Measurements from ENCODE around the gene HNRNPH3. TPM values are rescaled to one million over a fixed set of nuclear protein-coding genes. Genes with fewer than 3 reads are reported as not detected.

Gene HNRNPH3
- total RNA-seq, 1 donor from 2014 or later: 199 TPM

- peaks cover 16% of the 10 kb centered on the region for H3K4me1 Mint-ChIP-seq (ENCODE audit: unreplicated experiment)
- H3K4me3 Mint-ChIP-seq: peak overlapping the region; percentile 49
- DNase-seq (ENCODE audit: extremely low spot score, unreplicated experiment): no peak
- H3K27ac Mint-ChIP-seq: peak overlapping the region; percentile 27
- TF ChIP-seq CTCF (conservative IDR thresholded peaks at IDR 0.05): no peak
- H3K9me3 Mint-ChIP-seq: no peaks in the 10 kb centered on the region
- peaks cover 4% of the 10 kb centered on the region for H3K36me3 Mint-ChIP-seq
- peaks cover 4% of the 10 kb centered on the region for H3K27me3 Mint-ChIP-seq
Measured at GRCh38 chr10:68327889-68328786, 3.7 kb upstream of the HNRNPH3 start.

GRCh38 chr10:68329506-68329861 lies 2.4 kb upstream of the HNRNPH3 start:
- peaks cover 12% of the 10 kb centered on the region for H3K36me3 Mint-ChIP-seq
- peak overlapping the region; percentile 23 for H3K4me3 Mint-ChIP-seq
- H3K9me3 Mint-ChIP-seq: no peaks in the 10 kb centered on the region
- H3K4me1 Mint-ChIP-seq (ENCODE audit: unreplicated experiment): peaks cover 17% of the 10 kb centered on the region
- H3K27me3 Mint-ChIP-seq: peaks cover 4% of the 10 kb centered on the region
- no peak for DNase-seq (ENCODE audit: extremely low spot score, unreplicated experiment)
- TF ChIP-seq CTCF (conservative IDR thresholded peaks at IDR 0.05): no peak
- peak overlapping the region; percentile 36 for H3K27ac Mint-ChIP-seq

- no peak for TF ChIP-seq CTCF (conservative IDR thresholded peaks at IDR 0.05)
- H3K27me3 Mint-ChIP-seq: peaks cover 4% of the 10 kb centered on the region
- H3K27ac Mint-ChIP-seq: peak overlapping the region; percentile 100
- H3K36me3 Mint-ChIP-seq: peaks cover 15% of the 10 kb centered on the region
- H3K4me3 Mint-ChIP-seq: peak overlapping the region; percentile 100
- H3K4me1 Mint-ChIP-seq (ENCODE audit: unreplicated experiment): peaks cover 29% of the 10 kb centered on the region
- H3K9me3 Mint-ChIP-seq: no peaks in the 10 kb centered on the region
- DNase-seq (ENCODE audit: extremely low spot score, unreplicated experiment): no peak
Measured at GRCh38 chr10:68330852-68331454, 911 bp upstream of the HNRNPH3 start.

- peak within 1 kb of the TSS; percentile 100 for H3K4me3 Mint-ChIP-seq
- H3K4me1 Mint-ChIP-seq (ENCODE audit: unreplicated experiment): peaks cover 43% of the 10 kb centered on the region
- no peaks in the 10 kb centered on the region for H3K9me3 Mint-ChIP-seq
- peaks cover 20% of the 10 kb centered on the region for H3K36me3 Mint-ChIP-seq
- peak; percentile 58 for TF ChIP-seq CTCF (conservative IDR thresholded peaks at IDR 0.05)
- H3K27ac Mint-ChIP-seq: peak within 1 kb of the TSS; percentile 100
- DNase-seq (ENCODE audit: extremely low spot score, unreplicated experiment): peak; percentile 77
- H3K27me3 Mint-ChIP-seq: peaks cover 4% of the 10 kb centered on the region
Measured at GRCh38 chr10:68332259-68333057, 594 bp downstream of the HNRNPH3 start, which contains the start of gene PBLD. TSS of gene PBLD (minus strand) at chr10:68332928. CDS start at chr10:68306844, 26,084 bp downstream.

GRCh38 chr10:68333058-68333395 lies 1.2 kb downstream of the HNRNPH3 start:
- Mint-ChIP-seq H3K4me3 (peak overlapping the region; percentile 100), H3K4me1 (ENCODE audit: unreplicated experiment) (peaks cover 47% of the 10 kb centered on the region), H3K27me3 (peaks cover 4% of the 10 kb centered on the region), H3K36me3 (peaks cover 25% of the 10 kb centered on the region), H3K27ac (peak overlapping the region; percentile 100), H3K9me3 (no peaks in the 10 kb centered on the region)
- no peak for DNase-seq (ENCODE audit: extremely low spot score, unreplicated experiment)
- TF ChIP-seq CTCF (conservative IDR thresholded peaks at IDR 0.05): no peak

Measured in type B pancreatic cell (in vitro differentiated cells).